NCI-H82 treated with DMSO at 0.1 percent for 48 hours (cell line): ENCODE measurements around the gene TTLL7.

Source experiments
- DNase-seq: peaks from one replicate; lab custom pipeline; 2025; ENCODE audit not compliant: unreplicated experiment; lab: John Stamatoyannopoulos, UW

Gene TTLL7

DNA sequence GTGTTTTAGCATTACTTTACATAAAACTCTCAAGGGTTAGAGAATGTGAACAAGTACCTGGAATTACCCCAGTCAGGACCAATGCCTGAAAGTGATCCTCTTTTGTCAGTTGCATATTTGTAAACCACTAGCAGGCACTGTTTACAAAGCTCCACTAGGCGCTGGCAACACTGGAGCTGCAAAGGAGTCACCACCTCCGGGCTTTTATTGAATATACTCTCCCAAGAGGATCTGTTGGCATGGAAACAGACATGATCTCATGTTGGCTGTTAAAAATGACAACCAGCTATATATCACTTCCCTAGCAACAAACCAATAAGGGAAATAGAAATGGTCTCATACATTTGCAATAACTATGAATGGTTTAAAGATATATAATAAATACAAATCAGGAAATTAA, 116.0 kb downstream of the TTLL7 start:
- no peak for DNase-seq

DNA sequence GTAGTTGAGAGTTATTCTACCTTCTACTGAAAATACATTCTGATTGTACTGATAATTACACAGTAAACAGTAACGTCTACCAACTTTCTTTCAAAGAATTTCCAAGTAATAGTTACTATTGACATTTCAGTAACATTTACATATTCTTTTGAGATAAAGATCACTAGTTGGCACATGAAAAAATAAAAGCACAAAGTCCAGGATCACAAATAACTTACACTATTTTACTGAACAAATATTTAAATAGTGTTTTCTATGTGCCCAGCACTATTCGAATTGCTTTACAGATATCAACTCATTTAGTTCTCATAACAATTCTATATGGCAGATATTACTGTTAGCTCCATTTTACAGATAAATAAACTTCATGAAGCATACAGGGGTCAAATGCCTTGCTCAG, 126.4 kb downstream of the TTLL7 start:
- DNase-seq = no peak

DNA sequence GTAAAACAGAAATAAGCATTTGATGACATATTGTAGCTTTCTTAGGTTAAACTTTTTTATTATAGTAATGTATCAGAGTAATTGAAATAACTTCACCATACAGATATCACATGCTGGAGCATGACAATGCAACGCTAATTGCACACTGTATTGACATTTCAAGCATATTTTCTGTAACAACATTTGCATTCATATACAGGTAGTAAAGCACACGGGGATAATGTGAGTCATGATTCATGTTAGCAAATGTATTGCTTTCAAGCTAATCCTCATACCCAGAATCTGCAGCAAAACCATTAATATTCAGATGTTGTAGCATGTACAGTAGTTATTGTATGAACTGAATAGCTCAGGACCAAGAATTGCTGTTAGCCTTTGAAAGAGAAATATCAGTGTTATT, 133.9 kb downstream of the TTLL7 start:
- no peak for DNase-seq

DNA sequence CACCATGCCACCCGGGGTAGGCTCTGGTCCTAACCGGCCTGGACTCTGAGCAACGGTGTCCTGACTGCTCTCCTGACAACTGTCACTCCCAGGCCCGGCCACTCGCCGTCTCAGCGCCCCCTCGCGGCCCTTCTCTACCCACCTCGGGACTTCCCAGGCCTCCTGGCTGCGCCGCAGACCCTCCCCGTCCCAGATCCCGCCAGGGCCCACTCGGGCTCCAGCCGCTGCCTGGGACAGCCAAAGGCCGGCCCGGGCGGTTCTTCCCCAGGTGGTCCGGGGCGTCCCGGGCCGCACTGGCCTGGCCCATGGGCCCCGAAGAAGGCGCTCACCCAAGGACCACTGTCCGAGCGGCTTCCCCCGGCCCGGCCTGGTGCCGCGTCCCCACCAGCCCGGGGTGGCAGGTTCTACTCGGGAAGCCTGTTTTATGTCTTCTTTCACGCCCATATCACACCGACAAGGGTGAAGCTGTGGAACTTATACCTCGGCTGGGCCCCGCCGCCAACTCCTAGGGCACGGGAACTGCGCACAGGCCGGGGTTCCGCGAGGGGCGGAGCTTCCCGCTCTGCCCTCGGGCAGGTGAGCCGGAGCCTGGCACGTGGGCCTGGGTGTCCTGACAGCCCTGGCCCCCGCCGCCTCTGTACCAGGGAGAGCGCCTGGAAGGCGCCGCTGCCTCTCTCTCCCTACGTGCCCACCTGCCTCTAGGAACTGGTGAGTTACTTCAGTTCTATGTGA, 138.3 kb downstream of the TTLL7 start:
- DNase-seq = no peak

DNA sequence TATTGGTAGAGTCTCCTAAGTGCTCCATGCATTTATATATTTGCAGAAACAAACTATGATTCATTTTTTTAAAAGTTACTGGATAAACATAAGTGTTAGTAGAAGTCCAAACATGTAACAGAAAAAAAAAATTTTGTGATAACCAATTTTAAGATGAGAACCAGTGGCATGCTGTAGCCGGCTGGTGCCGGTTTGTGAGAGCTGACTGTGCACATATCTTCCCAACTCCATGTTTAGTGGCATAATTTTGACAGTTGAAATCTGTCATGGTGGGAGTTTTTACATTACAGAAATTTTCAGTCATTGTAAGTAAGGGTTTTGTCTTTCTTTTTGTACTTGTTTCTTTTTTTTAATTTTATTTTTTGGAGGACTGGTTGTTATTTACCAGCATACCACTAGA, 141.2 kb downstream of the TTLL7 start:
- DNase-seq = no peak

DNA sequence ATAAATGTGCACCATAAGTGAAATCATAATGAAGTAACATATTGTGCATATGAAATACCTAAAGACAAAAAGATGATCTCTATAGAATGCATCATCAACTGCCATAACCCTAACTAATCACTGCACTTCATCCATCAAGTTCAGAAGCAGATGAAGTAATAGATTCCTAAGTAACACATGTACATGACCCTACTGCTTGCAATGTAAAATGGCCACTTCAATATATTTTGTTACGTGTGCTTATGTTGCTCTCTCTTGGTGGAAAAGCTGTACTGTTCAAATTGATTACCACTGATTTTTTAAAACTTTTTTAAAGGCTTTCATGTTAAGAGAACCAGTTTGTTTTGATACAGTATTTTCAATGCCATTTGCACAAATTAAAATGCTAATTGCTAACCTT, 141.8 kb downstream of the TTLL7 start:
- peak; percentile 34 for DNase-seq

DNA sequence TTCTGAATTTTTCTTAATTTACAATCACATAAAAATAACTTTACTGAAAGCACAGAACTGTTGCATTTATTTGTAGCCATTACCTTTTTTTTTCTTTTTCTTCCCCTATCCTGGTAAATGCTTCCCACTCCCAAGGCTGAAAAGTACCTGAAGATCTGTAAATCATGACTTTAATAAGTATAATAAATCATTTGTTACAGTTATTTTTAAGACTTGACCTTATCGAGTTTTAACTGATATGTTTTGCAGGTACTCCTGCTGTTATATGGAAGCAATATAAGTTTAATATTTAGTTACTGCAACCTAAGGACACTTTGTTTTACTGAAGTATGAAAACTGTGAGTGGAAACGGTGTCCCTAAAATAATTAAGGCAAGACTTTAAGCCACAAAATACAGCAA, 142.6 kb downstream of the TTLL7 start:
- no peak for DNase-seq

DNA sequence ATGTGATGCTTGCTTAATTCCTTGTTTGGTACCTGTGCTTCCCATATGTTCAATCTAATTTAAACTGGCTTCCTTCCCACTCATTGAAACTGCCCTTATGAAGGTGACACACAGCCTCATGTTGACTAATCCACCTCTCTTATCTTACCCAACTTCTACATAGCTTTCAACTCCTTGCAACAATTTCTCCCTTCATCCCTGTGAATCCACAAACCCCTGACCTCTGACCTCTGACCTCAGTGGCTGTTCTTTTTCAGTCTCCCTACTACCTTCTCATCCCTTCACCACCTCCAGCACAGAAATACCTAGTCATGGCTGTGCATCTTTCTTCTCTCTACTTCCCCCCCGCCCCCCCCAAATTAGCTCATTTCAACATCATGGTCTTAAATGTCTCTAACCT, 144.5 kb downstream of the TTLL7 start:
- peak; percentile 11 for DNase-seq

DNA sequence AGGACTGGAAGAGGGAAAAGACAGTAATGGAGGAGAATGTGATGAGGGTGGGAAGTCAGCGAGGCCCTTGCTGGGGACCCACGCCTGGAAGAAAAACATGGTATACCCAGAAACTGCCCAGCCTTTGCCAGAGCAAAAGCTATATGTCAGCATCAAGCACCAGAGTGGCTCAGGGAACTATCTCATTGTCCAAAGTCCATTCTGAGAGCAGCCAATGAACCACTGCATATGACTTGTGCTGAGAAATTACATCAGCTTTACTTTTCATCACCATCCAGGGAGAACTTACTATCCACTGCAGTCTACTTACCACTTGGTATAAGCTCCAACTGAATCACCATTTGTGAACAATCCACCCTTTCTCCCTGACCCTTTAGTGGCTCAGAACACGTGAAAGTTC, 148.1 kb downstream of the TTLL7 start:
- DNase-seq = no peak

DNA sequence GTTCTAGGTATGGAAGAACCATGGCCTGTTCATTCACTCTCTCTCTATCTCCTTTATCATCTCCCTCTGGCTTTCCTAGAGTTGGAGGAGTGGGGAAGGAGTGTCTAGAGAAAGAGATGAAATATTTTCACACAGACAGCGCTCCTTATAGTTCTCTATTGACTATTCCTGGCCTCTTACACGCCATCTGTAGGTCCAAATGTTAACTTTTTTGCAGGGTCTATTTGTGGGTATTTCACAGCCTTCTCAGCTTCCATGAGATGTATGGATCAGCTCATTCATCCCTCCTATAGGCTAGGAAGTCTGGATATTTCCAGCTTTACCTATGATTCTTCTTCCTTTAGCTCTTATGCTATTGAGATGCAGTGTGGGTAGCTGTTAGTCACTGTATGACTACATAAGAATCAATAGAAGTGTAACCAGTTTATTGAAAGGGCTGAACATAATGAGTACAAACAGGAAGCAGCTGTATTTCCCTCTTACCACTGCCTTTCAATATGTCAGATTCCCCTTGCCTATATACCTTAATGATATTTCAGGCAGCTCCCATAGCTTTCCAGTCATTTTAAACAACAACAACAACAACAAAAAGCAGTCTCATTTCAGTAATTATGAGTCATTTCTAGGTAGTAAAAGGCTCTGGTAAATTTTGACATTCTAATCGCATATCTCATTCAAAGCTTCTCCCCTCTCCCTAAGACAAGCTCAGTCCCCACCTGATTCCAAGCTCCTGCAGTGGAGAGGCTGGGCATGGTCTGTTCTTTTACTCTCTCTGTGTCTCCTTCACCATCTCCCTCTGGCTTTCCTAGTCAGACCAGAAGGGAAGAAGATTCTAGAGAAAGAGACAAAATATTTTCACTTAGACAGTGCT, 149.5 kb downstream of the TTLL7 start:
- DNase-seq = no peak

DNA sequence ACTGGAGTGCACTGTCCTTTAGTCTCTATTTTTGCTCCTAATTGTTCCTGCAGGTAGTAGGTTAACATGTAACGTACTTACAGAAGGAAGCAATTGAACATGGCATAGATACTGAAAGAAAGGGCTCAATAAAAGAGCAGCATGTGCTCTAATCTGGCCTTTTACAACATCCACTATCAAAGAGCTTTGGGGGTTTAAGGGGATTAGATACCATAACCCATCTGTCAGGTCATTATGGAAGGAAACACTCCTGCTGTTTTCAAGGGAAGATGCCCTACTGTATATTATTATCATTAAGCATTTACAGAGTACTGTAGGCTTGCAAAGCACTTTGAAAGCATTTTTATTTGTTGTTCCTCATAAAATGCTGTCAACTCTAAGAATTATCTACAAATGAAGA, 152.8 kb downstream of the TTLL7 start:
- DNase-seq = peak; percentile 98

DNA sequence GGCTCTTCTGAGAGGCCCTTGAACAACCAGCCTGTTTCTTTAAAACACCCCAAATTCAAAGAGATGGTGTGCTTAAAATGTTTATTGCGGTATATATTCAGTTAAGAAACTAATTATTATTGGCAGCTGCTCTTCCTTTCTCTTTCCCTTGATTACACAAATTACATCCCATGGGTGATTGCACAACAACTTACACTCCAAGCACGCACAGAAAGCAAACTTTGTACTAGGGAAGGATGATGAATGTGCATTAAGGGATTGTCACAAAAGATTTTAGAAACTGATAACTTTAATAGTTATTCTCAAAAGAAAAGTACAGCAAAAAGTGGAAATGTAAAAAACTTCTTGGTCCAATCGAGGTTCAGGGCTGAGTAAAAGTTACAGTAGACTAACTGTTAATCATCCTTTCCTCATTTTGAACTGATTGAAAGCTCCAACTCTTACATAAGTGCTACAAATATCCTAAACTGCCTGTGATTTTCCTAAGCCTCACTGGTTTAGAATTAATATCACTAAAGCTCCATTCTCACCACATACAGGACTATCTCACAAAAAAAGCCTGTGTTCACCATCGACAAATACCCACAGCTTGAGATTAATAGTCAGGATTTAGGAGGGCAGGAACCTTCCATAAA, 153.4 kb downstream of the TTLL7 start:
- no peak for DNase-seq

DNA sequence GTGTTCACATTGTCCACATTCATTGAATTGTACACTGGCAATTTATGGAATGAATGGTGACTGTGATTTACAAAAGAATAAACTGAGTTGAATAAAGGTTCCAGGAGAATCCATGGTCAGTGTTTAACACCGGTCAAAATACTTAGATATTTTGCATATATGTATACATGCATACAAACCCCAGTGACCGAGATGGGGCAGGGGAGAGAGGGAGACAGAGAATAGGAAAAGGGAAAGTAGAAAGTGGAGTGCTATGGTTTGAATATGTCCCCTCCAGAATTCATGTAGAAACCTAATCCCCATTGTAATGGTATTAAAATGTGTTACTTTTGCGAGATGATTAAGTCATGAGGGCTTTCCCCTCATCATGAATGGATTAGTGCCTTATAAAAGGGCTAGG, 154.4 kb downstream of the TTLL7 start:
- DNase-seq = peak; percentile 30

DNA sequence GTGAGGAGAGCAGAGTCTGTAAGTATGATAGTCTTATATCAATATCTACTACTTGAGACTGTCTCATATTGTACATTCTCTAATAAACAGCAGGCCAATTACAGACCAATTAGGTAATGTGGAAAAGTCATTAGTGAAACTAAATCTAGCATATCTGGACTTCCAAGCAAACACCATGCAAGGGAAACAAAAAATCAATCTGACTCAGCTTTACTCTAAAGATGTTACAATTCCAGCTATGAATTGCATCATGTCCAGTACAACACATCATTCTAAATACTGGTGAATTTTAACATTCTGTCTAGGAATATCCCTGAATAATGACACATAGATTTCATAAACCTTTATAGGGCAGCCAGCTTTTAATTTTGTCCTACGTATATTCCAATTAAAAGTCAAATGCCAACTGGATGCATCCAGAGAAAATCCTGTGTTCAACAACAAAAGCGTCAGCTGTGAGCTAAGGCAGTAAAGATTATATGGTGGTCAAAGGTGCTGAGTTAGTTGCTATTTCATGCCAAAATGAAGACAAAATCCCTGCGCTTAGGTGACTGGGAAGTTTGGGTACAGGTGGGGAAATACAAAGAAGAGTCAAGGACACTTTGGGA, 159.3 kb downstream of the TTLL7 start:
- no peak for DNase-seq

DNA sequence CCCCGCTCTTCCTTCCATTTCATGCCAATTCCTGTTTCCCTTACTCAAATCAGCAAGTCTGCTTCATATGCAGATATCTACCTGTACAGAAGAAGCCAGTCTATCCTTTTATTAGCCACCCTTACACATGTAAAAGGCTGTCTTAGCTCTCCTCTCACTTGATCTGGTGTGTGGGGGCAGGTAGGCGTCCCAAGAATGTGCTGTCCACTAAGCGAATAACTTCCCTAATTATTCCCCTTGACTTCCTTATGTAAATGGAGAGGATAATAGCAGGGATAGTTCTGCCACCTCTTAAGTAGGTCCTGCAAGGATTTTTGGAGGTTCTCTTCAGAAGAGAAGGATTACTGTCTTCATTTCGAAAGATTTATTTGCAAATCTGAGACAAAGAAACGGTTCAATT, 160.4 kb downstream of the TTLL7 start:
- DNase-seq = no peak

DNA sequence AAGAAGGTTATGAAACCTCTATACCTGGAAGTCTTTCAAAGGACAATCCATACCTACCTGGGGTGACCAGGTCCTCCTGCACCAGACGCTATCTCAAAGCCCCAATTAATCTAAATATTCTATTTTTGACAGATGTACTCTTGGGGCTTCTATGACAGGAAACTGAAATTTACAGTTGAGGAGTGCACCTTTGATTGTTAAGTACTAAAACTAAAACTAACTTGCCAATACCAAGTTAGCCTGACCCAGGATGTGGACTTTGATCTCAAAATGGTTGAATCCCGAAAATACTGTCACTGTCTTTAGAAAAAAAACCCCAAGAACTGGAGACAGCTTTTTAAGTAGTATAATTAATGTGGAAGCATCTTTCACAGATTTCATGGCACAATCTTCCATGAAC, 162.4 kb downstream of the TTLL7 start:
- DNase-seq = no peak

DNA sequence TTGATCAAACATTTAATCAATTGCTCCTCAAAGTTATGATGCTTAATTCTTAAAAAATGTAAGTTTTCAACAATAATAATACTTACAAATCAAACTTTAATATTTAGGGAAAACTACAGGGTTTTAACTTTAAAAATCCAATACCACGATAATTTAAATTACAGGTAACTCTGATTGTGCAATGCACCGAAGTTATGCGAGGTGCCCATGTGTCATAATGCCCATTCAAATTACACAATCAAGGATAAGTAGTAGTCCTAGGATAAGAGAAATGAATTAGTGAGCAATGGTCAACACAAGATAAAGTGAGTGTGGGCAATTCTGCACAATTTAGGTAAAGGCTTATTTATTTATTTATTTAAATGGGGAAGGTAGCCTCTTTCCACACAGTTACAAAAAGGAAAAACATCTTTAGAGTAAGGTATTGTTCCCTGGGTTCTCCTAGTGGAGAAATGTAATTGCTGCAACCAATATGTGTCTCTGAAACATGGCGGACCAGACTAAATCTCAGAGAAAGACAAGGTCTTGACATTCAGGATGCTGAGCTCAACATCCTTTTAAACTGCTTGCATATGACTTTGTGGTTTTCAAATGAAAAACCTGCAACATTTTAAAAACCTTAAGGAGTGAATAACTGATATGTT, 164.2 kb downstream of the TTLL7 start:
- DNase-seq = no peak

DNA sequence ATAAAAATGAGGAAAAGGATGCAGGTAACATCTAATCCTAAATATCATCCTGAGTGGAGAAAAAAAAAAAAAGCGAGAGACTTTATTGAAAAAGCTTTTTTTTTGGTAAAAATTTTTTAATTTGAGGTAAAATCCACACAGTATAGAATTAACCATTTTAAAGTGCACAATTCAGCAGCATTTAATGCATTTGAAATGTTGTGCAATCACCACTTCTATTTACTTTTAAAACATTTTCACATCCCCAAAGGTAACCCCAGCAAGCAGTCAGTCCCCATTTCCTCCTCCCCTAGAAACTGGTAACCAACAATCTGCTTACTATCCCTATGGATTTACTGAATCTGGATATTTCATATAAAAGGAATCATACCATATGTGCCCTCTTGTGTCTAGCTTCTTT, 166.7 kb downstream of the TTLL7 start:
- DNase-seq = no peak

DNA sequence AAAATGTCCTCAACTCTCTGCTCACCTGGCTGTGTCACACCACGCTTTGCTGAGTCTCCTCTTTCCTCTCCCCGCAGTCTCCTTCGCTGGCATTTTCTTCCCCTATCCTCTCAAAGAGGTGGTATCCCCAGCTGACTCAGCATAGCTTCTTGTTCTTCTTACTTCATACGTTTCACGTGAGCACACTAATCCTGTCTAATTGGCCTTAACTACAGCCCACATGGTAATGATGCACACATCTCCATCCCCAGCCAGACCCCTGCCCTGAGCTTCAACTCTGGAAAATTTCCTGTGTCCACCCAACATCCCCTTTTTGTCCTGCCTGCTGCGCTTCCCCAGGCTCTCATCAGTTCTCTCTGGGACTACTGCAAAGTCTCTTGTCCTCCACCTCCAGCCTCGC, 169.8 kb downstream of the TTLL7 start:
- peak; percentile 77 for DNase-seq

DNA sequence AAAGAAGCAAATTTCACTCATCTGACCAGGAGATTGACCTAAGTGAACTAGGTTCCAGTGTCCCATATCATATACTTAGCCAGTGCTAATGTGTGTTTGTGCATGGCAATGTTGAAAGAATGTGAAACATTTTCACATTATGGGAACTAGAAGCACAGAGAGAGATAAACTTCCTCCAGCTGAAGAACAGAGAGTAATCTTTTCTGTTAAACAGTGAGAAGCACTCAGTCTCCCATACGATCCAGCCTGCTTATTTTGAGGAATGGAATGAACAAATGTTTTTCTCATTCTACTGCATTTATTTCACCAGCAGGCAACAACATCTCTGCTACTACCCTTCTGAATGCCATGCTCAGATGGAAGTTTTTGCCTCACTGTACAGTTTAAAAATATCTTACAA, 170.5 kb downstream of the TTLL7 start:
- DNase-seq = no peak

DNA sequence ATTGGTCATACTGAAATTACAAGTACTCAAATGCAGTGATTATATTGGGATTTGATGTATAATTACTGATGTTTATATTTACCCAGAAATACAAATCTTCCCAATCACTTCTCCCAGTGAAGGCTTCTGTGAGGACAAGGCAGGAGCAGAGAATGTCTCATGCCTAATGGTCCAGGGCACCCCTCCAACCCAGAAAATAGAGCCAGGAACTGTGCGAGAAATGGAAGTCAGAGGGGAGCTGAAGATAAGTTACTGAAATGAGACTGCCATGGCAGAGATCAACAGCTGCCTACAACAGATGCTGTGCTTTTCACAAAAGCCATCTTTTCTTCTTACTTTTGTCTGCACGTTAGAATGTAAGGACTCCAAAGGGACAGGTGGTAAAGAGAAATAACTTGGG, 171.2 kb downstream of the TTLL7 start:
- DNase-seq = no peak
